Lung (tissue), 12 donors: ENCODE results near the gene SLC35D3. TPM values are rescaled to one million over a fixed set of nuclear protein-coding genes. Genes with fewer than 3 reads are reported as not detected.
A peak's percentile ranks its signal among the peaks of the same experiment; 100 is the strongest.

Experiments
- ATAC-seq: fragments of 200-7000 bp; cut with Tn5 transposase; one replicate; pipeline ENCODE4 v1.9.1; 2020; ENCODE audit warnings: moderate number of reproducible peaks; ENCODE audit not compliant: insufficient read depth, low FRiP score
- DNase-seq, 3 donors: peaks; one replicate each; pipeline ENCODE4 v3.0.0-alpha.2; 2013 to 2017
- H3K27ac ChIP-seq, 2 donors: one replicate each; pipeline ENCODE4 v1.5.1; 2013; ENCODE audit warnings: mild to moderate bottlenecking in 2 of 2, moderate library complexity in 2 of 2, control low read depth in 1 of 2, inconsistent platforms in 1 of 2, low read depth in 1 of 2, low read length in 1 of 2
- H3K27me3 ChIP-seq, 3 donors: one replicate each; pipeline ENCODE4 v1.5.1; 2013; ENCODE audit warnings: low read length in 2 of 3; ENCODE audit not compliant: control insufficient read depth in 3 of 3, insufficient read depth in 3 of 3
- H3K36me3 ChIP-seq, 4 donors: one replicate each; pipeline ENCODE4 v1.5.1; 2013; ENCODE audit warnings: low read length in 4 of 4, mild to moderate bottlenecking in 1 of 4, moderate library complexity in 1 of 4; ENCODE audit not compliant: control insufficient read depth in 4 of 4, insufficient read depth in 4 of 4
- H3K4me1 ChIP-seq, 5 donors: one replicate each; pipeline ENCODE4 v1.5.1; 2013; ENCODE audit warnings: low read length in 5 of 5, mild to moderate bottlenecking in 2 of 5, moderate library complexity in 1 of 5; ENCODE audit not compliant: control insufficient read depth in 5 of 5, insufficient read depth in 5 of 5
- H3K4me3 ChIP-seq: one replicate; pipeline ENCODE4 v1.5.1; 2013; ENCODE audit warnings: mild to moderate bottlenecking, control low read depth, moderate library complexity
- H3K9ac ChIP-seq, 2 donors: one replicate each; pipeline ENCODE4 v1.5.1; 2013; ENCODE audit warnings: low read length in 2 of 2, control low read depth in 1 of 2; ENCODE audit not compliant: insufficient read depth in 1 of 2
- H3K9me3 ChIP-seq, 4 donors: one replicate each; pipeline ENCODE4 v1.5.1; 2013; ENCODE audit warnings: low read length in 3 of 4, mild to moderate bottlenecking in 1 of 4, moderate library complexity in 1 of 4; ENCODE audit not compliant: control insufficient read depth in 4 of 4, insufficient read depth in 3 of 4
- WGBS, 2 donors: extraction: QIAGEN DNeasy Blood & Tissue Kit; methylation state at CpG; one replicate each; pipeline ENCODE4 v1.1.7; 2013; 5-methylcytosine and 5-hydroxymethylcytosine counted together
- polyA plus RNA-seq, 2 donors: library from polyadenylated mRNA; stranded (reverse); fragments of 200-250 nt; gene quantifications; one replicate each; pipeline ENCODE4 v1.2.1, GENCODE V29; 2013
- total RNA-seq, 2 donors: library from RNA; depleted of rRNA in 1 of 2; stranded (reverse); fragments of >200 nt in 1 of 2; gene quantifications; one replicate each; pipeline ENCODE4 v1.2.1, GENCODE V29; 2014 to 2021
- TF ChIP-seq, protein P1 (sequence below): IDR thresholded peaks from 2 replicates; pipeline ENCODE4 v1.5.1; 2012; ENCODE audit warnings: mild to moderate bottlenecking; ENCODE audit errors: control extremely low read depth, extremely low read depth
- donor health status: control.
- donor health status: control.
- donor health status: Bipolar disorder and iron deficiency.
- donor health status: healthy.
- donor health status: DM: yes; HTN: yes; CAD: no.

Gene SLC35D3
- total and polyA plus RNA-seq, 4 donors, result 0.03 to 0.54 (median 0.09) TPM; not detected in 1

DNA sequence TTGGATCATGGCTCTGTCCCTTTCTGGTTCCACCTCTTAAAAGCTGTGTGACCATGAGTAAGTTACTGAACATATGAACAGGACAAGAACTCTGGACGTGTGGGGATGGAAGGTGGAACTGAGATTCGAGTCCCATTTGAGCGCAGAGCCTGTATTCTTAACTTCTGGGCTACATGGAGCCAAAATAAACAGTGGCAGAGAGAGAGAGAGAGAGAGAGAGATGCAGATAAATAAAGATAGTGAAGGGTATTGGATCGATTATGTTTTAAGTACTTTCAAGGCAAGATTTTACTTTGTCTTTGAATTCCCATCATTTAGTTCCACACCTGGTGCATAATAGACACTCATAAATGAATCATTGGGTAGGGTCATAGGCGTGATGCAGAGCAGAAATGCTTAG lies 39.7 kb downstream of the SLC35D3 start:
- TF ChIP-seq, protein P1, sequence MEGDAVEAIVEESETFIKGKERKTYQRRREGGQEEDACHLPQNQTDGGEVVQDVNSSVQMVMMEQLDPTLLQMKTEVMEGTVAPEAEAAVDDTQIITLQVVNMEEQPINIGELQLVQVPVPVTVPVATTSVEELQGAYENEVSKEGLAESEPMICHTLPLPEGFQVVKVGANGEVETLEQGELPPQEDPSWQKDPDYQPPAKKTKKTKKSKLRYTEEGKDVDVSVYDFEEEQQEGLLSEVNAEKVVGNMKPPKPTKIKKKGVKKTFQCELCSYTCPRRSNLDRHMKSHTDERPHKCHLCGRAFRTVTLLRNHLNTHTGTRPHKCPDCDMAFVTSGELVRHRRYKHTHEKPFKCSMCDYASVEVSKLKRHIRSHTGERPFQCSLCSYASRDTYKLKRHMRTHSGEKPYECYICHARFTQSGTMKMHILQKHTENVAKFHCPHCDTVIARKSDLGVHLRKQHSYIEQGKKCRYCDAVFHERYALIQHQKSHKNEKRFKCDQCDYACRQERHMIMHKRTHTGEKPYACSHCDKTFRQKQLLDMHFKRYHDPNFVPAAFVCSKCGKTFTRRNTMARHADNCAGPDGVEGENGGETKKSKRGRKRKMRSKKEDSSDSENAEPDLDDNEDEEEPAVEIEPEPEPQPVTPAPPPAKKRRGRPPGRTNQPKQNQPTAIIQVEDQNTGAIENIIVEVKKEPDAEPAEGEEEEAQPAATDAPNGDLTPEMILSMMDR, result no peak
- H3K27me3 ChIP-seq, result no peaks in the 10 kb centered on the region
- H3K9me3 ChIP-seq, result no peaks in the 10 kb centered on the region
- whole genome bisulfite sequencing, 2 donors, result 88 to 91% methylated on average over 5 of the region's 5 CpGs
- H3K4me1 ChIP-seq, result peaks cover 2 to 11% (median 4%) of the 10 kb centered on the region in 5 donors
- H3K36me3 ChIP-seq, result no peaks in the 10 kb centered on the region
- H3K4me3 ChIP-seq, result no peak overlapping the region
- no peak for DNase-seq
- H3K9ac ChIP-seq, result no peak overlapping the region
- ATAC-seq, result no peak
- H3K27ac ChIP-seq, result no peak overlapping the region

DNA sequence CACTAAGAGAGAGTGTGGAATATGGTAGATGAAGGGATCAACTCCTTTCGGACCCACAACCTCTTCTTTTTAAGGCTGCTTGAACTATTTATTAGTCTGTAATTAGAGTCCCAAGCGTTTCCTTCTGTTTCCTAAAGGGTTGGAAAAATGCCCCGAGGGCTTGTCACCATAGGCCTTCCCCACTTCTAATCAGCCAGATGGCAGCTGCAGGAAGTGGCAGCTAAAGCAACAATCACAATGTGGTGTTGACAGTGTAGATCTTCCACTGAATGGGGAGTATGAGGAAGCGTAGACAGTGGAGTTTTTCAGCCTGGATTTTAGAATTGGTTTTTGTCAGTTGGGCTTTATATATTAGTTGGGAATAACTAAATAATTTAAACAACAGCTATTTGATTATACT lies 40.6 kb downstream of the SLC35D3 start:
- DNase-seq, result peak; percentile 55 to 81 (median 75)
- Histone ChIP-seq H3K27me3 (no peaks in the 10 kb centered on the region), H3K4me3 (no peak overlapping the region), H3K4me1 (peaks cover 0 to 10% (median 4%) of the 10 kb centered on the region in 5 donors), H3K9me3 (no peaks in the 10 kb centered on the region), H3K9ac (no peak overlapping the region), H3K27ac (peak overlapping the region in 1 of 2 donors; percentile 54), H3K36me3 (no peaks in the 10 kb centered on the region)
- 16 to 38% methylated on average over 4 of the region's 4 CpGs for WGBS, 2 donors
- ATAC-seq, result no peak
- TF ChIP-seq, protein P1, result no peak

DNA sequence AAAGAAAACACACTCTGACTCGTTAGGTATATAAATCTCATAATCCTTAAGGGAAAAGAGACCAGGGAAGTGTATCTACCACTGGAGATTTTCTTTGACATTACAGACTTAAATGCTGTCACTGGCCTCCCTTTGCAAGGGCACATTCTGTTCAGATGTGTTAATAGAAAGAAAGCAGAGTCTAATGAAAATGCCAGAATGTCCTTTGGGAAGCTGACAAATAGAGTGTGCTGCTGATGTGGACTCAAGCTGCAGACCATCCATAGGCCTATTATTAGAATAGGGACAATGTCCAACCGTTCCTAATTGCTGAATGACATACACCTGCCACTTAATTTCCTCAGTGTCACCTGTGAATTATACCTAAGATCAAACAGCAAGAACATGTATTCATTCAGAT lies 41.2 kb downstream of the SLC35D3 start:
- no peak overlapping the region for H3K9ac ChIP-seq
- no peaks in the 10 kb centered on the region for H3K27me3 ChIP-seq
- no peaks in the 10 kb centered on the region for H3K9me3 ChIP-seq
- 73 to 82% methylated on average over 2 of the region's 2 CpGs for WGBS, 2 donors
- TF ChIP-seq, protein P1, result no peak
- ATAC-seq, result no peak
- no peak overlapping the region for H3K4me3 ChIP-seq
- DNase-seq, result no peak
- no peaks in the 10 kb centered on the region for H3K36me3 ChIP-seq
- H3K4me1 ChIP-seq, result peaks cover 0 to 10% (median 4%) of the 10 kb centered on the region in 5 donors
- H3K27ac ChIP-seq, result no peak overlapping the region

DNA sequence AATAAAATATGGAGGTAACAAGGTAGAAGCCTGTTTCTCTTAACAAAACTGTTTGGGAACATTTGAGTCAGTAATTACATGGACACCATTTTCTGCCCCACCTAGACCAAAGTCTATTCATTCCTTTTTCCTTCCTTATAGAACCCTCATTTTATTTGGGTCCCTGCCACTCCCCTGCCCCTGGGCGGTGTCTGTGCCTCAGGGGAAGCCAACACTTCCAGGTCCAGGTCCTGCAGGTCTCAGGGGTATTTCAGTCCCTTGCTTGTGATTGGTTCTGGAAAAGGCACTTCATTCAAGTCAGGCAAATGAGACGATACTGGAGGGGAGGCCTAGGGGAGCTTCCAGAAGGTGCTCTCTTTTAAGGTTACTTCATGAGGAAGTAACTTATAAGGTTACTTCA lies 42.3 kb downstream of the SLC35D3 start:
- no peak overlapping the region for H3K4me3 ChIP-seq
- no peak overlapping the region for H3K27ac ChIP-seq
- WGBS, 2 donors, result 88 to 91% methylated on average over 2 of the region's 2 CpGs
- no peaks in the 10 kb centered on the region for H3K27me3 ChIP-seq
- H3K9me3 ChIP-seq, result no peaks in the 10 kb centered on the region
- TF ChIP-seq, protein P1, result no peak
- peaks cover 0 to 4% (median 2%) of the 10 kb centered on the region in 5 donors for H3K4me1 ChIP-seq
- DNase-seq (no peak), ATAC-seq (no peak)
- H3K36me3 ChIP-seq, result no peaks in the 10 kb centered on the region
- no peak overlapping the region for H3K9ac ChIP-seq
